H1 (cell line): Measurements from ENCODE around the gene MYO5B. TPM values are rescaled to one million over a fixed set of nuclear protein-coding genes. Genes with fewer than 3 reads are reported as not detected.

Experiments used
- CTCF ChIA-PET: fragments of 300-600 bp; sonication (Branson Sonifier 250); formaldehyde crosslinking; loops from one replicate; lab custom pipeline; 2021; ENCODE audit not compliant: partially characterized antibody; lab: Charles Lee
- POLR2A ChIA-PET: fragments of 300-600 bp; sonication (Branson Sonifier 250); formaldehyde crosslinking; loops from one replicate; lab custom pipeline; 2021; ENCODE audit warnings: inconsistent platforms; ENCODE audit not compliant: partially characterized antibody; lab: Charles Lee
- DNase-seq, 2 experiments: peaks; one replicate each; pipeline versions ENCODE4 v3.0.0 to v3.0.0-alpha.2; 2010 to 2022; ENCODE audit warnings: low spot score in 2 of 2, low read depth in 1 of 2, mixed read lengths in 1 of 2
- FAIRE-seq: peaks from 2 replicates; lab custom pipeline; 2011; peaks lifted over from hg19 to GRCh38; lab: Jason Lieb, UNC
- H2AFZ ChIP-seq: 2 replicates; pipeline ENCODE4 v1.8.1; 2012; ENCODE audit warnings: low read length, inconsistent platforms
- H2AK5ac ChIP-seq: 2 replicates; pipeline ENCODE4 v1.6.1; 2013; ENCODE audit warnings: low read depth, low read length
- H2BK120ac ChIP-seq: replicated peaks from 2 replicates; pipeline ENCODE3; 2013; ENCODE audit warnings: low read depth, low read length, inconsistent platforms
- H2BK12ac ChIP-seq: 2 replicates; pipeline ENCODE4 v1.6.1; 2013; ENCODE audit warnings: low read depth, low read length
- H2BK15ac ChIP-seq: 2 replicates; pipeline ENCODE4 v1.6.1; 2013; ENCODE audit warnings: low read length
- H2BK20ac ChIP-seq: 2 replicates; pipeline ENCODE4 v1.6.1; 2013; ENCODE audit warnings: low read length
- H2BK5ac ChIP-seq: 2 replicates; pipeline ENCODE4 v1.6.1; 2013; ENCODE audit warnings: low read depth, low read length
- H3K14ac ChIP-seq: 2 replicates; pipeline ENCODE4 v1.6.1; 2013; ENCODE audit warnings: inconsistent platforms; ENCODE audit not compliant: insufficient read length
- H3K18ac ChIP-seq: 2 replicates; pipeline ENCODE4 v1.6.1; 2013; ENCODE audit warnings: low read length; ENCODE audit errors: extremely low read depth
- H3K23ac ChIP-seq: 2 replicates; pipeline ENCODE4 v1.6.1; 2013; ENCODE audit warnings: inconsistent platforms; ENCODE audit not compliant: insufficient read length
- H3K23me2 ChIP-seq: 2 replicates; pipeline ENCODE4 v1.6.1; 2013; ENCODE audit warnings: low read depth, low read length
- H3K27ac ChIP-seq: 2 replicates; pipeline ENCODE4 v1.6.1; 2011; ENCODE audit warnings: low read depth, low read length, inconsistent platforms
- H3K27me3 ChIP-seq, 4 experiments: replicated peaks in 1 of 4; 1 replicate in 1 of 4; 2 replicates in 3 of 4; pipeline versions ENCODE4 v1.6.1 to v1.8.1; 2011 to 2013; ENCODE audit warnings: low read length in 3 of 4, mild to moderate bottlenecking in 3 of 4, inconsistent platforms in 2 of 4, mixed read lengths in 2 of 4, moderate library complexity in 1 of 4; ENCODE audit not compliant: control insufficient read depth in 3 of 4, insufficient read depth in 3 of 4; ENCODE audit errors: extremely low read depth in 1 of 4
- H3K36me3 ChIP-seq, 4 experiments: 2 replicates each; pipeline versions ENCODE4 v1.6.1 to v1.8.1; 2011 to 2013; ENCODE audit warnings: mild to moderate bottlenecking in 4 of 4, low read length in 3 of 4, moderate library complexity in 2 of 4, control low read depth in 1 of 4, inconsistent platforms in 1 of 4; ENCODE audit not compliant: insufficient read depth in 4 of 4, control insufficient read depth in 2 of 4
- H3K4ac ChIP-seq: replicated peaks from 2 replicates; pipeline ENCODE3; 2013; ENCODE audit warnings: low read length, low read depth, mixed read lengths, inconsistent platforms; ENCODE audit not compliant: insufficient read length
- H3K4me1 ChIP-seq, 4 experiments: replicated peaks in 1 of 4; 1 replicate in 1 of 4; 2 replicates in 3 of 4; pipeline versions ENCODE4 v1.6.1 to v1.8.1; 2011 to 2013; ENCODE audit warnings: low read length in 3 of 4, inconsistent platforms in 2 of 4, mixed read lengths in 1 of 4; ENCODE audit not compliant: insufficient read depth in 4 of 4, control insufficient read depth in 3 of 4
- H3K4me2 ChIP-seq, 2 experiments: 2 replicates each; pipeline versions ENCODE4 v1.6.1 to v1.8.1; 2011 to 2013; ENCODE audit warnings: low read depth in 2 of 2, low read length in 2 of 2, control low read depth in 1 of 2, inconsistent platforms in 1 of 2, mild to moderate bottlenecking in 1 of 2; ENCODE audit not compliant: insufficient read depth in 1 of 2
- H3K4me3 ChIP-seq, 4 experiments: fragments of 200-600, 300-600 bp in 1 of 4; sonication (generic), shearing (Covaris generic), sonication (Bioruptor Twin) in 1 of 4; 2 replicates each; pipeline versions ENCODE4 v1.5.1 to v1.8.1; 2011 to 2016; ENCODE audit warnings: low read length in 4 of 4, low read depth in 3 of 4, control low read depth in 2 of 4, inconsistent platforms in 2 of 4, mild to moderate bottlenecking in 2 of 4, mixed read lengths in 1 of 4, moderate library complexity in 1 of 4; ENCODE audit not compliant: insufficient read depth in 2 of 4; ENCODE audit errors: extremely low read depth in 1 of 4
- H3K56ac ChIP-seq: replicated peaks from 2 replicates; pipeline ENCODE3; 2013; ENCODE audit warnings: low read depth, mild to moderate bottlenecking, mixed read lengths, low read length, inconsistent platforms; ENCODE audit not compliant: insufficient read length
- H3K79me1 ChIP-seq: 2 replicates; pipeline ENCODE4 v1.6.1; 2013; ENCODE audit warnings: low read depth, low read length, control low read depth
- H3K79me2 ChIP-seq, 2 experiments: 2 replicates each; pipeline versions ENCODE4 v1.6.1 to v1.8.1; 2012 to 2013; ENCODE audit warnings: low read length in 2 of 2, mild to moderate bottlenecking in 2 of 2, inconsistent platforms in 1 of 2; ENCODE audit not compliant: insufficient read depth in 2 of 2, control insufficient read depth in 1 of 2
- H3K9ac ChIP-seq, 4 experiments: replicated peaks in 1 of 4; 1 replicate in 1 of 4; 2 replicates in 3 of 4; pipeline versions ENCODE4 v1.6.1 to v1.8.1; 2011 to 2013; ENCODE audit warnings: low read depth in 3 of 4, low read length in 3 of 4, control low read depth in 2 of 4, mild to moderate bottlenecking in 2 of 4, moderate library complexity in 2 of 4, inconsistent platforms in 1 of 4; ENCODE audit errors: extremely low read depth in 1 of 4
- H3K9me3 ChIP-seq, 2 experiments: 2 replicates each; pipeline versions ENCODE4 v1.6.1 to v1.8.1; 2012 to 2013; ENCODE audit warnings: mild to moderate bottlenecking in 2 of 2, moderate library complexity in 2 of 2, control low read depth in 1 of 2, inconsistent platforms in 1 of 2, low read depth in 1 of 2, low read length in 1 of 2, mixed read lengths in 1 of 2; ENCODE audit not compliant: insufficient read depth in 2 of 2
- H4K20me1 ChIP-seq, 2 experiments: replicated peaks in 1 of 2; 2 replicates each; pipeline versions ENCODE3 to v1.8.1; 2011 to 2013; ENCODE audit warnings: inconsistent platforms in 2 of 2, low read length in 2 of 2, mild to moderate bottlenecking in 1 of 2; ENCODE audit not compliant: insufficient read depth in 2 of 2, control insufficient read depth in 1 of 2
- H4K5ac ChIP-seq: 2 replicates; pipeline ENCODE4 v1.6.1; 2013; ENCODE audit warnings: low read length, low read depth, mixed read lengths, inconsistent platforms; ENCODE audit not compliant: insufficient read length
- H4K8ac ChIP-seq: 2 replicates; pipeline ENCODE4 v1.8.0; 2013; ENCODE audit warnings: mild to moderate bottlenecking, moderate library complexity, low read length, inconsistent platforms; ENCODE audit not compliant: insufficient read depth; ENCODE audit errors: extremely low read depth
- H4K91ac ChIP-seq: replicated peaks from 2 replicates; pipeline ENCODE3; 2013; ENCODE audit warnings: low read length, mixed read lengths, inconsistent platforms; ENCODE audit not compliant: insufficient read length
- CBX5 ChIP-seq: fragments of 300-800, 300-1000 bp; sonication (generic); IDR thresholded peaks from 2 replicates; pipeline ENCODE4 v1.7.1; 2016; ENCODE audit warnings: antibody characterized with exemption, low read length, low read depth
- E2F6 ChIP-seq: IDR thresholded peaks from 2 replicates; pipeline ENCODE4 v1.6.1; 2012; ENCODE audit warnings: inconsistent platforms
- KDM4A ChIP-seq: IDR thresholded peaks from one replicate; pipeline ENCODE4 v1.7.1; 2012; ENCODE audit warnings: low read depth, mild to moderate bottlenecking, moderate library complexity, low read length, inconsistent platforms; ENCODE audit not compliant: severe bottlenecking
- SIRT6 ChIP-seq: IDR thresholded peaks from one replicate; pipeline ENCODE4 v1.7.1; 2012; ENCODE audit warnings: low read length, inconsistent platforms
- WGBS, 2 experiments: shearing (Covaris generic) in 1 of 2; methylation state at CpG; one replicate each; pipeline versions ENCODE4 v1.1.6 to v1.1.7; 2013 to 2015; ENCODE audit warnings: low lambda C conversion rate in 2 of 2, mixed read lengths in 2 of 2, inconsistent platforms in 1 of 2, low coverage in 1 of 2, missing lambda C conversion rate in 1 of 2; ENCODE audit not compliant: insufficient replicate concordance in 2 of 2, insufficient coverage in 1 of 2, insufficient read length in 1 of 2; ENCODE audit errors: extremely low coverage in 1 of 2, missing lambda C conversion rate in 1 of 2; 5-methylcytosine and 5-hydroxymethylcytosine counted together
- polyA plus RNA-seq, 7 experiments: library from polyadenylated mRNA; depleted of rRNA in 3 of 7; stranded (reverse) in 5 of 7; unstranded in 2 of 7; fragments of >200 nt in 5 of 7; fragments of 200-250 nt in 2 of 7; gene quantifications; 1 replicate in 5 of 7; 2 replicates in 1 of 7; 4 replicates in 1 of 7; pipeline versions ENCODE4 v1.2.1 to v1.2.3, GENCODE V29; 2011 to 2013; ENCODE audit warnings: missing spikeins in 2 of 7, mixed read lengths in 2 of 7
- total RNA-seq: library from RNA; stranded (reverse); fragmentation: NEBNext Ultra II Directional; extraction: Animal tissue kit (Norgen Biotek cat#: 25700); gene quantifications from 2 replicates; pipeline ENCODE4 v1.2.1, GENCODE V29; 2021

The MYO5B gene
- total and polyA plus RNA-seq, 2 of the 8 experiments (the other 6 are each of a cell fraction or from before 2014, with no cell fraction given): 6.4 to 7.7 TPM

- peak overlapping the region; percentile 6; the same call in 1 of the 2 replicates for H2BK20ac ChIP-seq
- no peak overlapping the region for H3K4ac ChIP-seq
- peaks cover 0 to 2% of the 10 kb centered on the region in 2 experiments for H4K20me1 ChIP-seq
- no peak overlapping the region for H2AK5ac ChIP-seq
- TF ChIP-seq E2F6 (no peak), KDM4A (no peak), SIRT6 (no peak), CBX5 (no peak)
- H2BK120ac ChIP-seq: no peak overlapping the region
- no peak overlapping the region for H4K8ac ChIP-seq
- H3K36me3 ChIP-seq: no peaks in the 10 kb centered on the region
- H4K5ac ChIP-seq: no peak overlapping the region
- peaks cover 0 to 25% (median 9%) of the 10 kb centered on the region in 4 experiments; a peak in 5 of 7 replicates for H3K4me1 ChIP-seq
- no peak overlapping the region for H3K18ac ChIP-seq
- ChIA-PET POLR2A (interaction anchor here (0.9 kb wide), 1 partner anchor 10 kb away, joined by 3 read pairs; no protein-coding TSS in a partner anchor), CTCF (interaction anchor here (0.5 to 14.2 kb wide), 3 partner anchors 12 to 434 kb away, joined by 3 to 157 read pairs (median 3); no protein-coding TSS in a partner anchor)
- H3K79me2 ChIP-seq: no peaks in the 10 kb centered on the region
- H3K9ac ChIP-seq: no peak overlapping the region
- H2BK5ac ChIP-seq: no peak overlapping the region
- WGBS, 2 experiments: 82% methylated on average over 3 of the region's 4 CpGs; no CpG with 5 or more reads in 1 of the 2 experiments
- H3K27me3 ChIP-seq: no peaks in the 10 kb centered on the region; a peak in 1 of 7 replicates
- H3K27ac ChIP-seq: no peak overlapping the region
- H3K9me3 ChIP-seq: no peaks in the 10 kb centered on the region
- DNase-seq (no peak), FAIRE-seq (no peak)
- no peak overlapping the region for H3K4me2 ChIP-seq
- no peak overlapping the region for H3K23ac ChIP-seq
- no peak overlapping the region for H2BK15ac ChIP-seq
- no peak overlapping the region for H3K14ac ChIP-seq
- H2BK12ac ChIP-seq: peak overlapping the region; percentile 29; the same call in 1 of the 2 replicates
- H3K23me2 ChIP-seq: no peaks in the 10 kb centered on the region; the same call in 1 of the 2 replicates
- H2AFZ ChIP-seq: no peak overlapping the region
- no peak overlapping the region for H4K91ac ChIP-seq
- no peak overlapping the region for H3K56ac ChIP-seq
- H3K79me1 ChIP-seq: no peaks in the 10 kb centered on the region
- H3K4me3 ChIP-seq: no peak overlapping the region
Measured at GRCh38 chr18:49848115-49848514, 346.8 kb downstream of the MYO5B start.
